NCI-H748 treated with DMSO at 0.1 percent for 48 hours (cell line): ENCODE results near the gene PLXND1.

Experiments
- DNase-seq: peaks from one replicate; lab custom pipeline; 2025; lab: John Stamatoyannopoulos, UW

PLXND1 gene

GRCh38 chr3:129584631-129585030 lies 21.8 kb downstream of the PLXND1 start:
- no peak for DNase-seq

GRCh38 chr3:129583289-129583688 lies 23.2 kb downstream of the PLXND1 start:
- no peak for DNase-seq

GRCh38 chr3:129582799-129583198 lies 23.7 kb downstream of the PLXND1 start:
- DNase-seq, result no peak

- no peak for DNase-seq
These were observed 24.9 kb downstream of the PLXND1 start for GRCh38 chr3:129581623-129582022.

GRCh38 chr3:129579991-129580390 lies 26.5 kb downstream of the PLXND1 start:
- no peak for DNase-seq

GRCh38 chr3:129577925-129578786 lies 28.3 kb downstream of the PLXND1 start:
- DNase-seq, result no peak

GRCh38 chr3:129577366-129577765 lies 29.1 kb downstream of the PLXND1 start:
- DNase-seq, result no peak

- DNase-seq, result no peak
These were observed 29.7 kb downstream of the PLXND1 start for GRCh38 chr3:129576514-129577352.

GRCh38 chr3:129575997-129576384 lies 30.5 kb downstream of the PLXND1 start:
- DNase-seq, result no peak

- DNase-seq, result no peak
These were observed 31.1 kb downstream of the PLXND1 start for GRCh38 chr3:129575233-129575996.

GRCh38 chr3:129574206-129574605 lies 32.3 kb downstream of the PLXND1 start:
- no peak for DNase-seq

- DNase-seq, result no peak
These were observed 33.0 kb downstream of the PLXND1 start for GRCh38 chr3:129573493-129573892.

GRCh38 chr3:129572603-129573002 lies 33.9 kb downstream of the PLXND1 start:
- no peak for DNase-seq

GRCh38 chr3:129571605-129572547 lies 34.6 kb downstream of the PLXND1 start:
- no peak for DNase-seq

- DNase-seq, result no peak
These were observed 36.6 kb downstream of the PLXND1 start for GRCh38 chr3:129569856-129570255.

- no peak for DNase-seq
These were observed 38.5 kb downstream of the PLXND1 start for GRCh38 chr3:129567939-129568338.

- no peak for DNase-seq
These were observed 39.2 kb downstream of the PLXND1 start for GRCh38 chr3:129567176-129567705.

- no peak for DNase-seq
These were observed 40.6 kb downstream of the PLXND1 start for GRCh38 chr3:129565902-129566301.

GRCh38 chr3:129564981-129565644 lies 41.4 kb downstream of the PLXND1 start:
- DNase-seq, result no peak

- DNase-seq, result no peak
These were observed 42.5 kb downstream of the PLXND1 start for GRCh38 chr3:129563850-129564535.
